HepG2 (cell line): ENCODE results near the gene NSFL1C. TPM values are rescaled to one million over a fixed set of nuclear protein-coding genes. Genes with fewer than 3 reads are reported as not detected.

ENCODE experiments used
- CEBPG ChIP-seq: IDR thresholded peaks from 2 replicates; pipeline ENCODE4 v1.6.1; 2016
- FOXA1 ChIP-seq, 2 experiments: fragments of 450-650 bp in 1 of 2; sonication (generic) in 1 of 2; formaldehyde crosslinking in 1 of 2; IDR thresholded peaks; 2 replicates each; pipeline versions ENCODE4 v1.4.0 to v1.6.1; 2016 to 2020; ENCODE audit warnings: missing genetic modification reagents in 1 of 2
- FOXC1 ChIP-seq: sonication (generic); formaldehyde crosslinking; IDR thresholded peaks from 2 replicates; pipeline ENCODE4 v1.8.0; 2022; ENCODE audit warnings: mild to moderate bottlenecking, missing genetic modification reagents, borderline replicate concordance
- FOXO1 ChIP-seq: sonication (generic); formaldehyde crosslinking; IDR thresholded peaks from 2 replicates; pipeline ENCODE4 v1.4.0; 2020; ENCODE audit warnings: missing genetic modification reagents
- GABPB1 ChIP-seq: IDR thresholded peaks from 2 replicates; pipeline ENCODE4 v1.6.1; 2016; ENCODE audit warnings: mild to moderate bottlenecking, missing genetic modification reagents, moderate library complexity, missing compliant biosample characterization
- MAFK ChIP-seq, 2 experiments: IDR thresholded peaks in 1 of 2; conservative IDR thresholded peaks in 1 of 2; 2 replicates each; pipeline ENCODE4 v1.6.1; 2011; ENCODE audit warnings: improper control_type of control experiment in 2 of 2, low read length in 2 of 2
- MTF2 ChIP-seq: sonication (generic); formaldehyde crosslinking; IDR thresholded peaks from 2 replicates; pipeline ENCODE4 v1.5.0; 2020; ENCODE audit warnings: missing genetic modification reagents, borderline replicate concordance
- MXI1 ChIP-seq: IDR thresholded peaks from 3 replicates; pipeline ENCODE4 v1.6.1; 2012; ENCODE audit warnings: low read depth, low read length, inconsistent platforms, borderline replicate concordance
- NFKBIZ ChIP-seq: IDR thresholded peaks from 2 replicates; pipeline ENCODE4 v1.6.1; 2018; ENCODE audit warnings: missing genetic modification reagents, missing compliant biosample characterization
- RFX3 ChIP-seq: IDR thresholded peaks from 2 replicates; pipeline ENCODE4 v1.6.1; 2016; ENCODE audit warnings: missing biosample characterization, missing genetic modification reagents
- RFX5 ChIP-seq: IDR thresholded peaks from 2 replicates; pipeline ENCODE4 v1.6.1; 2011; ENCODE audit warnings: low read depth, low read length, improper control_type of control experiment
- RFXAP ChIP-seq: sonication (generic); formaldehyde crosslinking; IDR thresholded peaks from 2 replicates; pipeline ENCODE4 v1.4.0; 2020; ENCODE audit warnings: missing genetic modification reagents, borderline replicate concordance
- SP4 ChIP-seq: sonication (generic); formaldehyde crosslinking; IDR thresholded peaks from 2 replicates; pipeline ENCODE4 v1.8.1; 2023; ENCODE audit warnings: mild to moderate bottlenecking, missing genetic modification reagents
- SRSF4 ChIP-seq: fragments of 200-400 bp; formaldehyde crosslinking; IDR thresholded peaks from one replicate; pipeline ENCODE4 v1.6.1; 2018; ENCODE audit warnings: mild to moderate bottlenecking, low read depth, low read length, moderate library complexity; ENCODE audit not compliant: poor library complexity, severe bottlenecking
- STAG1 ChIP-seq: sonication (generic); formaldehyde crosslinking; IDR thresholded peaks from 2 replicates; pipeline ENCODE4 v1.4.0; 2020; ENCODE audit warnings: missing genetic modification reagents
- THAP11 ChIP-seq: IDR thresholded peaks from 2 replicates; pipeline ENCODE4 v1.6.1; 2016; ENCODE audit warnings: missing biosample characterization, missing genetic modification reagents
- ZNF326 ChIP-seq: sonication (generic); formaldehyde crosslinking; IDR thresholded peaks from 2 replicates; pipeline ENCODE4 v1.4.0; 2020; ENCODE audit warnings: missing genetic modification reagents, borderline replicate concordance
- ZNF460 ChIP-seq: sonication (generic); formaldehyde crosslinking; IDR thresholded peaks from 2 replicates; pipeline ENCODE4 v1.5.1; 2020; ENCODE audit warnings: missing genetic modification reagents, mild to moderate bottlenecking, borderline replicate concordance
- ZNF484 ChIP-seq: sonication (generic); formaldehyde crosslinking; IDR thresholded peaks from 2 replicates; pipeline ENCODE4 v1.5.1; 2020; ENCODE audit warnings: mild to moderate bottlenecking, low read depth, missing genetic modification reagents, borderline replicate concordance
- ZNF614 ChIP-seq: IDR thresholded peaks from 2 replicates; pipeline ENCODE4 v1.6.1; 2018; ENCODE audit warnings: missing biosample characterization, missing genetic modification reagents, inconsistent platforms, borderline replicate concordance
- ZNF615 ChIP-seq: sonication (generic); formaldehyde crosslinking; IDR thresholded peaks from 2 replicates; pipeline ENCODE4 v1.5.0; 2020; ENCODE audit warnings: mild to moderate bottlenecking, missing genetic modification reagents, borderline replicate concordance
- polyA plus RNA-seq, 8 experiments: library from polyadenylated mRNA; depleted of rRNA in 3 of 8; stranded (reverse) in 7 of 8; unstranded in 1 of 8; fragments of >200 nt; fragmentation: Illumina TruSeq in 4 of 8; extraction: Trizol in 4 of 8; gene quantifications; 2 replicates each; pipeline versions ENCODE4 v1.2.1 to v1.2.3, GENCODE V29; 2011 to 2016; ENCODE audit warnings: low read depth in 4 of 8, missing spikeins in 1 of 8, mixed read lengths in 1 of 8; ENCODE audit not compliant: insufficient read depth in 1 of 8
- total RNA-seq, 5 experiments: library from RNA; depleted of rRNA; stranded (reverse); fragments of >200 nt; fragmentation: Illumina TruSeq; extraction: Trizol; gene quantifications; 2 replicates each; pipeline ENCODE4 v1.2.3, GENCODE V29; 2016; ENCODE audit warnings: low read depth in 1 of 5
- TF ChIP-seq, protein P1 (sequence below): sonication (generic); formaldehyde crosslinking; IDR thresholded peaks from 2 replicates; pipeline ENCODE4 v1.5.0; 2020; ENCODE audit warnings: mild to moderate bottlenecking, missing genetic modification reagents, borderline replicate concordance
- TF ChIP-seq, protein P2 (sequence below): IDR thresholded peaks from 2 replicates; pipeline ENCODE4 v1.6.1; 2016; ENCODE audit warnings: missing genetic modification reagents, missing compliant biosample characterization
- TF ChIP-seq, protein P3 (sequence below): sonication (generic); formaldehyde crosslinking; IDR thresholded peaks from 2 replicates; pipeline ENCODE4 v1.5.0; 2020; ENCODE audit warnings: missing genetic modification reagents

NSFL1C gene
- total and polyA plus RNA-seq, 2 of the 13 experiments (the other 11 are each of a cell fraction or from before 2014, with no cell fraction given), result 22.9 to 62.7 TPM

DNA sequence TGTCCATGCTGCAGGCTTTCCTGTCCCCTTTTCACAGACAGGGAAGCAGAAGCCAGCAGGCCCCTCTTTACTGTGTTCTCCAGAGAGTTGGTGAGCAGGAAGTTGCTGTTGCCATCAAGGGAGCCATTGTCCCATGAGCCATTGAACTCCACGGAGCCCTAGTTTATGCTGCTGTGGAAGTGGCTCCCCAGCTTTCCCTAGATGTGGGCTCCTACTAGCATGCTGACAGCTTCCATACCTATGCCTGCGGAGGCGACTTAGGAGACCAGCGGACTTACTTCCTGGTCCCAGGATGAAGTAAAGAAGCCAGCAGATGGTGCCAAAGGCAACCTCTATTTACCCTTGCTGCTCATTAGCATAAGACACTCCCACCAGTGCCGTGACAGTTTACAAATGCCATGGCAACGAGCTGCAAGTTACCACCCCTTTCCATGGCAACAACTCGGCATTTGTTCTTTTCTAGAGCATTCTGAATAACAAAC lies 43.0 kb downstream of the NSFL1C start (continued):
- TF ChIP-seq, protein P1, sequence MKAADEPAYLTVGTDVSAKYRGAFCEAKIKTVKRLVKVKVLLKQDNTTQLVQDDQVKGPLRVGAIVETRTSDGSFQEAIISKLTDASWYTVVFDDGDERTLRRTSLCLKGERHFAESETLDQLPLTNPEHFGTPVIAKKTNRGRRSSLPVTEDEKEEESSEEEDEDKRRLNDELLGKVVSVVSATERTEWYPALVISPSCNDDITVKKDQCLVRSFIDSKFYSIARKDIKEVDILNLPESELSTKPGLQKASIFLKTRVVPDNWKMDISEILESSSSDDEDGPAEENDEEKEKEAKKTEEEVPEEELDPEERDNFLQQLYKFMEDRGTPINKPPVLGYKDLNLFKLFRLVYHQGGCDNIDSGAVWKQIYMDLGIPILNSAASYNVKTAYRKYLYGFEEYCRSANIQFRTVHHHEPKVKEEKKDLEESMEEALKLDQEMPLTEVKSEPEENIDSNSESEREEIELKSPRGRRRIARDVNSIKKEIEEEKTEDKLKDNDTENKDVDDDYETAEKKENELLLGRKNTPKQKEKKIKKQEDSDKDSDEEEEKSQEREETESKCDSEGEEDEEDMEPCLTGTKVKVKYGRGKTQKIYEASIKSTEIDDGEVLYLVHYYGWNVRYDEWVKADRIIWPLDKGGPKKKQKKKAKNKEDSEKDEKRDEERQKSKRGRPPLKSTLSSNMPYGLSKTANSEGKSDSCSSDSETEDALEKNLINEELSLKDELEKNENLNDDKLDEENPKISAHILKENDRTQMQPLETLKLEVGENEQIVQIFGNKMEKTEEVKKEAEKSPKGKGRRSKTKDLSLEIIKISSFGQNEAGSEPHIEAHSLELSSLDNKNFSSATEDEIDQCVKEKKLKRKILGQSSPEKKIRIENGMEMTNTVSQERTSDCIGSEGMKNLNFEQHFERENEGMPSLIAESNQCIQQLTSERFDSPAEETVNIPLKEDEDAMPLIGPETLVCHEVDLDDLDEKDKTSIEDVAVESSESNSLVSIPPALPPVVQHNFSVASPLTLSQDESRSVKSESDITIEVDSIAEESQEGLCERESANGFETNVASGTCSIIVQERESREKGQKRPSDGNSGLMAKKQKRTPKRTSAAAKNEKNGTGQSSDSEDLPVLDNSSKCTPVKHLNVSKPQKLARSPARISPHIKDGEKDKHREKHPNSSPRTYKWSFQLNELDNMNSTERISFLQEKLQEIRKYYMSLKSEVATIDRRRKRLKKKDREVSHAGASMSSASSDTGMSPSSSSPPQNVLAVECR (CRISPR knock-in tag), result peak; percentile 53; the same call in 1 of the 2 replicates
- TF ChIP-seq MXI1 (peak; percentile 86; the same call in 2 of the 3 replicates), FOXO1 (CRISPR knock-in tag) (0 out of 2 replicates have a peak, but pooled peaks have one; percentile 5), ZNF615 (no peak), SRSF4 (no peak), FOXA1 (IDR thresholded peaks at IDR 0.05) (no peak), FOXA1 (CRISPR knock-in tag; IDR thresholded peaks at IDR 0.05) (peak; percentile 89), THAP11 (0 out of 2 replicates have a peak, but pooled peaks have one; percentile 17), MTF2 (0 out of 2 replicates have a peak, but pooled peaks have one; percentile 38), RFX5 (0 out of 2 replicates have a peak, but pooled peaks have one; percentile 22), CEBPG (CRISPR knock-in tag) (no peak), ZNF484 (CRISPR knock-in tag) (no peak), ZNF460 (no peak), GABPB1 (CRISPR knock-in tag) (peak; percentile 23; the same call in 1 of the 2 replicates), STAG1 (peak; percentile 38; the same call in 1 of the 2 replicates), ZNF326 (CRISPR knock-in tag) (no peak), FOXC1 (CRISPR knock-in tag) (peak; percentile 61; the same call in 1 of the 2 replicates), NFKBIZ (CRISPR knock-in tag) (0 out of 2 replicates have a peak, but pooled peaks have one; percentile 67), SP4 (CRISPR knock-in tag) (no peak), ZNF614 (CRISPR knock-in tag) (peak; percentile 67; the same call in 1 of the 2 replicates), MAFK (conservative IDR thresholded peaks at IDR 0.05 in 1 of 2, IDR thresholded peaks at IDR 0.05 in 1 of 2; ENCODE audit: low read length in 2 of 2) (no peak), RFXAP (CRISPR knock-in tag) (no peak), RFX3 (CRISPR knock-in tag) (peak; percentile 95)
- TF ChIP-seq, protein P2, sequence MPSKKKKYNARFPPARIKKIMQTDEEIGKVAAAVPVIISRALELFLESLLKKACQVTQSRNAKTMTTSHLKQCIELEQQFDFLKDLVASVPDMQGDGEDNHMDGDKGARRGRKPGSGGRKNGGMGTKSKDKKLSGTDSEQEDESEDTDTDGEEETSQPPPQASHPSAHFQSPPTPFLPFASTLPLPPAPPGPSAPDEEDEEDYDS (CRISPR knock-in tag), result peak; percentile 53
- TF ChIP-seq, protein P3, sequence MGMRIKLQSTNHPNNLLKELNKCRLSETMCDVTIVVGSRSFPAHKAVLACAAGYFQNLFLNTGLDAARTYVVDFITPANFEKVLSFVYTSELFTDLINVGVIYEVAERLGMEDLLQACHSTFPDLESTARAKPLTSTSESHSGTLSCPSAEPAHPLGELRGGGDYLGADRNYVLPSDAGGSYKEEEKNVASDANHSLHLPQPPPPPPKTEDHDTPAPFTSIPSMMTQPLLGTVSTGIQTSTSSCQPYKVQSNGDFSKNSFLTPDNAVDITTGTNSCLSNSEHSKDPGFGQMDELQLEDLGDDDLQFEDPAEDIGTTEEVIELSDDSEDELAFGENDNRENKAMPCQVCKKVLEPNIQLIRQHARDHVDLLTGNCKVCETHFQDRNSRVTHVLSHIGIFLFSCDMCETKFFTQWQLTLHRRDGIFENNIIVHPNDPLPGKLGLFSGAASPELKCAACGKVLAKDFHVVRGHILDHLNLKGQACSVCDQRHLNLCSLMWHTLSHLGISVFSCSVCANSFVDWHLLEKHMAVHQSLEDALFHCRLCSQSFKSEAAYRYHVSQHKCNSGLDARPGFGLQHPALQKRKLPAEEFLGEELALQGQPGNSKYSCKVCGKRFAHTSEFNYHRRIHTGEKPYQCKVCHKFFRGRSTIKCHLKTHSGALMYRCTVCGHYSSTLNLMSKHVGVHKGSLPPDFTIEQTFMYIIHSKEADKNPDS (CRISPR knock-in tag), result 0 out of 2 replicates have a peak, but pooled peaks have one; percentile 45
